22Rv1 (cell line): ENCODE results near the gene SH3RF2.

ENCODE experiments used
- ZFX ChIP-seq: fragments of 450-650 bp; IDR thresholded peaks from 2 replicates; pipeline ENCODE4 v1.6.1; 2017; ENCODE audit warnings: antibody characterized with exemption, borderline replicate concordance
- TF ChIP-seq, protein P1 (sequence below): fragments of 450-650 bp; IDR thresholded peaks from 2 replicates; pipeline ENCODE4 v1.5.1; 2017; ENCODE audit warnings: mild to moderate bottlenecking

DNA sequence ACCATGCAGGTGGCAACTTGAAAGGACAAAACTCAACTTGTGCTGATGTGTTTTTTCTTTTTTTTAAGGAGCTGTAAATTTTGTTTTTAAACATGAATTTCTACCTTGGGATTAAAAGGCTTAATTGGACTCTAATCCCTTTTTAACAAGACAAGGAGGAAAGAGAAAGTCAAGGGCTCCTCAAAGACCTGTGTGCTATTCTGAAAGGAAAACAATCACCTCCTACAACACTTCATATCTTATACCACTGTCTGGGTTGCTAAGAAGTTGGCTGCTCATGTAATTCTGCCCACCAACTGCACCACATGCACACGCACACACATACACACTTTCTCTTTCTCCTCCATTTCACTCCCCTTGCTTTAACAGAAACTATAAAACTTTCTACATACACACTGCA lies 78.6 kb downstream of the SH3RF2 start:
- TF ChIP-seq, protein P1, sequence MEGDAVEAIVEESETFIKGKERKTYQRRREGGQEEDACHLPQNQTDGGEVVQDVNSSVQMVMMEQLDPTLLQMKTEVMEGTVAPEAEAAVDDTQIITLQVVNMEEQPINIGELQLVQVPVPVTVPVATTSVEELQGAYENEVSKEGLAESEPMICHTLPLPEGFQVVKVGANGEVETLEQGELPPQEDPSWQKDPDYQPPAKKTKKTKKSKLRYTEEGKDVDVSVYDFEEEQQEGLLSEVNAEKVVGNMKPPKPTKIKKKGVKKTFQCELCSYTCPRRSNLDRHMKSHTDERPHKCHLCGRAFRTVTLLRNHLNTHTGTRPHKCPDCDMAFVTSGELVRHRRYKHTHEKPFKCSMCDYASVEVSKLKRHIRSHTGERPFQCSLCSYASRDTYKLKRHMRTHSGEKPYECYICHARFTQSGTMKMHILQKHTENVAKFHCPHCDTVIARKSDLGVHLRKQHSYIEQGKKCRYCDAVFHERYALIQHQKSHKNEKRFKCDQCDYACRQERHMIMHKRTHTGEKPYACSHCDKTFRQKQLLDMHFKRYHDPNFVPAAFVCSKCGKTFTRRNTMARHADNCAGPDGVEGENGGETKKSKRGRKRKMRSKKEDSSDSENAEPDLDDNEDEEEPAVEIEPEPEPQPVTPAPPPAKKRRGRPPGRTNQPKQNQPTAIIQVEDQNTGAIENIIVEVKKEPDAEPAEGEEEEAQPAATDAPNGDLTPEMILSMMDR, result no peak
- TF ChIP-seq ZFX, result no peak
